Cerebellar cortex (tissue), 1 donor: ENCODE results near the gene SLC17A4.
"Not testable (repeated sequence)": the region's sequence is repeated elsewhere in the genome, so short reads cannot be mapped to it uniquely, and the experiment has no call there.

Source experiments
- DNase-seq: peaks from one replicate; pipeline ENCODE4 v3.0.0-alpha.2; 2015; ENCODE audit warnings: low spot score

The SLC17A4 gene, protein sequence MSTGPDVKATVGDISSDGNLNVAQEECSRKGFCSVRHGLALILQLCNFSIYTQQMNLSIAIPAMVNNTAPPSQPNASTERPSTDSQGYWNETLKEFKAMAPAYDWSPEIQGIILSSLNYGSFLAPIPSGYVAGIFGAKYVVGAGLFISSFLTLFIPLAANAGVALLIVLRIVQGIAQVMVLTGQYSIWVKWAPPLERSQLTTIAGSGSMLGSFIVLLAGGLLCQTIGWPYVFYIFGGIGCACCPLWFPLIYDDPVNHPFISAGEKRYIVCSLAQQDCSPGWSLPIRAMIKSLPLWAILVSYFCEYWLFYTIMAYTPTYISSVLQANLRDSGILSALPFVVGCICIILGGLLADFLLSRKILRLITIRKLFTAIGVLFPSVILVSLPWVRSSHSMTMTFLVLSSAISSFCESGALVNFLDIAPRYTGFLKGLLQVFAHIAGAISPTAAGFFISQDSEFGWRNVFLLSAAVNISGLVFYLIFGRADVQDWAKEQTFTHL

DNA sequence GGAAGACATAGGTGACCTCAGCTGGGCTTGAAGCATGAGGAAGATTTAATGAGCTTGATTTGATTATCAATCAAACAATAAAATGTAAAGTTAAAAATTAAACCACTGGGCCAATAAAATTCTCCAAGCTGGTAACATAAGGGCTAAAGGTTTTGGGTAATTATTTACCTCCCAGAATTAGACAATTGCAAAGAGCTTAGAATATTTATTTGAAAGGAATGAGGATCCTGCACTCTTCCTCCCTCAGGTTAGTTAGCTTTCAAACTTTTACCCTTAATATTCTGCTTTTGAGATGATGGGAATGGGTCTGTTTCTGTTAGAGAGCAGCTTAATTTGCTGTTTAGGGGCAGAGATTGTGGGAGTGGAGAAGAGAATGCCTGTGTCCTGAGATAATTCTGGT lies at the start of gene SLC17A4:
TSS of gene SLC17A4 (plus strand) at position 208 of the 400 bp plus-strand sequence. CDS start 7,221 bp downstream, outside the sequence.
- no peak for DNase-seq

DNA sequence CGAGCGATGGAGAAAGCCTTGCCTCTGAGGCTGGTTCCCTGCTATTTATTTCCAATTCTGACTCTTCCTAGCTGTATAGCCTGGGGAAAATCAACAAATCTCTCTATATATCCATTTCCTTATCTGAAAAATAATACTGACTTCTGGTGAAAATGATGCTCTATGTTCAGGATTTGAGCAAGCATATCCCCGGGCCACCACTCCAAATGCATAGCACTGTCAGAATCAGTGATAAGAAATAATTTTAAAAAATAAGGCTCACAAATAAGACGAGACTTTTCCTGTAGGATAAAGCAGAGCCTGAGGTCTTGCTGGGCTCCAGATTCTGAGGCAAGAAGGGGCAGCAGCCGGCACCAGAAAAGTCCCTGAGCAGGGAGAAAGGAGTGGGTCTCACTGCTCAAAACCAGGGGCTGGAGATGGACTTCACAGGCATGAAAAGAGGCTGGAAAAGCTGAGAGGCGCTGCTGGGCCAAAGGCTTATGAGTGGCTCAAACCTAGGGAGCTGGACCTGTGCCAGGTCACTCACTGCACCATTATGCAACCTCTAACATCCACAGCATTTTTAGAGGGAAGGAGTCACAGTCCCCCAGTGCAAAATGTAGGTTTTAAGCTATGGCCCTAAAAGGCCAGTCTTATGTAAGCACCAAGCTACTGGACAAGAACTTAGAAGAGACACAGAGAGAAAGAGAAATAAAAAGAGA lies 48.1 kb upstream of the SLC17A4 start:
- DNase-seq, result peak; percentile 49

DNA sequence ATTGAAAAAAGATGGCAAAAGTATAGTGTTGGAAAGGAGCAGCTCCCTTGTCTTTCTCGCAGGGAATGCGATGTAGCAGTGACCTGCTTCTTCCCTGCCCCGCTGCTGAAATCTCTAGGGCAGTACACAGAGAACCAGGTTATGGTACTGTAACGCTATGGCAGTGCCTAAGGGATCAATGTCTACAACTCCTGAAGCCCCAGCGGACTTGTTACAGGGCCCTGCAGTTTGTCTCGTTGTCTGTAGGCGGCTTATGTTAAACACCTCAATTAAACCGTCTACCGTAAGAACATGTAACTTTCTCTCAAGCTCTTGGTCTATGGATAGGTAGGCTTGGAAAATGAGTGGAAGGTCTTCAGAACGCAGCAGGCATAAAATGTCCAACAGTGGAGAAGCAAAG lies 44.8 kb upstream of the SLC17A4 start:
- no peak for DNase-seq

DNA sequence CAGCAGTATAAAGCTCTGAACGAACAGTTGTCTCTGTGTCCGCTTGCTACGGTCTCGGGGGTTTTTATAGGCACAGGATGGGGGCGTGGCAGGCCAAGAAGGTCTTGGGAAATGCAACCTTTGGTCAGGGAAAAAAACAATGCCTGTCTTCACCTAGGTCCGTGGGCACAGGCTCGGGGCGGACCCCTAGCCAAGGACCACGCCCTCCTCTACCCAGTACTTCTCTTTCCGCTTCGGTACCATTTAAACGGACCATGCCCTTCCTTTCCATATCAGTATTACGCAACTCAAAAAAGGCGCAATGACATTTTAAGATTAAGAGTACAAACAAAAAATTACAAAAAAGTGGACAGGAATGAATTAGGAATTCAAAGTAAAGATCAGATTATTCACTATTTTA lies 44.3 kb upstream of the SLC17A4 start:
- no peak for DNase-seq

DNA sequence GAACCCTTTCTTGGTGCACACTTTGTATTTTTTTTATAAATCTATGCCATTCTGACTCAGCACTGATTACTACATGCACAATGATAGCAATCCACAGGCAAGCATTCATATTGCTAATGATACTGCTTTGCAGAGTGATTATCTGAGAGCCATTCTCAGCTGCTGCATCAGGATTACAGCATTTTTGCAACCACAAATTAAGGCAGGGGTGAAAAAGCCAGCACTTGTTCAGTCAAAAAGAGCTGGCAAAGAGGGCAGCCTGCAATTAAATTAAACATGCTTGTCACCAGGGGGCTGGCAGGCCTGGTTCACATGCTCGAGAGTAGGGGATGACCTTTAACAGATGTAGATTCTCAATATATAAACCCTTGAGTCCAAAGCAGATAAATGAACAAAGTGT lies 40.7 kb upstream of the SLC17A4 start:
- DNase-seq, result no peak

DNA sequence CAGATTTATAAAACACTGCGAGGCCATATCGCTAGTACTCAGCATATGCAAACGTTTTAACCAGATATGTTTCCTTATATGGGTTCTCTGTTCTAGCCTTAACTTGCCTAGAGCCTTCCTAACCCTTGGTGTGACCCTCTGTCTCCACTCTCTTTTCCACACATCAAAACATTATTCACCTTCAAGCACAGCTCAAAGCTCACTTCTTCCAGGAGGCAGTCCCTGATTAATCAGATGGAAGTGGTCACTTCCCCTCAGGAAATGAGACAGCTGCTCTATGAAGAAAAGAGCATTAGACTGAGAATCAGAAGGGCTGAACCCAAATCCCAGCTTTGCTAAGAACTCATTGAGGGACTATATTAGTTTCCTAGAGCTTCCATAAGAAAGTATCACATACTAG lies 39.8 kb upstream of the SLC17A4 start:
- DNase-seq, result no peak

DNA sequence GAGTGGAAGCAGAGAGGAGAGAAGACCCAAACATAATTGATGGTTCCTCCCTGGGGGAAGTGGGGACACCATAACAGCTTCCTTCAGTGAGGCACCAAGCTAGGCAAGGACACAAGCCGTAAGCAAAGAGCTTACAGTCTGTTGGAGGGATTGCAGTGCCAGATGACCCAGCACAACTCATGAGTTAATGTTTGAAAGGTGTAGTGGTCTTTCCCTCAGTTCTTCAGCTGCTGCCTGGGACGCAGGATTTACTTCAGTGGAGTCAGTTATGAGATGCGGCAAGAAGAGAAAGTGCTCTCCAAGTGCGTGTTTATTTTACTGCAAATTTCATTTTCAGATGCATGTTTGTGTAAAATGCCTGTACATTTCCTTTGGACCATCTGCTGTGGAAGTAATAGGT lies 38.7 kb upstream of the SLC17A4 start:
- DNase-seq, result no peak

DNA sequence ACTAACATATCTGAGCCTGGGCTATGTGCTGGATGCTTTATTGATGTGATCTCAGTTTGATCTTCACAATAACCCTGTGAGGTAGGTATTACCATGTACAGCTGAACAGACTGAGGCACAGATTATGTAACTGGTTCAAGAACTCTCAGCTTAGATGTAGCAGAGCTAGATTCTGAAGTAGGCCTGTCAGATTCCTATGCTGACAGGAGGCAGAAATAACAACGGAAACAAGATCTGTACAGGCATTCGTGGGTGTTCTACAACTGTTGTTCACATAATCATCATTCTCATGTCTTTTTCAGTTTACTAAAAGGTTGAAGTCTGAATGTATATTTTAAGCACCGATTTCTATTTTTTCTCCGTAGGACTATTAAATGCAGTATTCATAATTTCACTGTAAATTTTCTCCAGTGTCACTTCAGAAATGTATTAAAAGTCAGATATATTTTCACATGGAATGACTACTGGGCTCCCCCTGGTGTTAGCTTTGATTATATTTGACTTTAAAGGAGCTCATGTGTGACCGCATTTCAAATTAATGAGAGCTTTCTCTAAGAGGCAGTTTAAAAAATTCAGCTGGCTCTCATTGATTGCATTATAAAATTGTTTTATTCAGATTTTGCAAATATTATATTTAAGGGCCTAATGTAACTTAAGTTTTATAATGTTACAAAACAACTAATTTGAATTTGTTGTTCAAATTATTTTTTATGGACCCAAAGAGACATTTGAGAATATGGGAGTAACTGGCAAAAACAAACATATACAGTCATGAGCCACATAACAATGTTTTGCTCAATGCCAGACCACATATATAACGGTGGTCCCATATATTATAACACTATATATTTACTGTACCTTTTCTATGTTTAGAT lies 36.4 kb upstream of the SLC17A4 start:
- DNase-seq, result peak; percentile 56

DNA sequence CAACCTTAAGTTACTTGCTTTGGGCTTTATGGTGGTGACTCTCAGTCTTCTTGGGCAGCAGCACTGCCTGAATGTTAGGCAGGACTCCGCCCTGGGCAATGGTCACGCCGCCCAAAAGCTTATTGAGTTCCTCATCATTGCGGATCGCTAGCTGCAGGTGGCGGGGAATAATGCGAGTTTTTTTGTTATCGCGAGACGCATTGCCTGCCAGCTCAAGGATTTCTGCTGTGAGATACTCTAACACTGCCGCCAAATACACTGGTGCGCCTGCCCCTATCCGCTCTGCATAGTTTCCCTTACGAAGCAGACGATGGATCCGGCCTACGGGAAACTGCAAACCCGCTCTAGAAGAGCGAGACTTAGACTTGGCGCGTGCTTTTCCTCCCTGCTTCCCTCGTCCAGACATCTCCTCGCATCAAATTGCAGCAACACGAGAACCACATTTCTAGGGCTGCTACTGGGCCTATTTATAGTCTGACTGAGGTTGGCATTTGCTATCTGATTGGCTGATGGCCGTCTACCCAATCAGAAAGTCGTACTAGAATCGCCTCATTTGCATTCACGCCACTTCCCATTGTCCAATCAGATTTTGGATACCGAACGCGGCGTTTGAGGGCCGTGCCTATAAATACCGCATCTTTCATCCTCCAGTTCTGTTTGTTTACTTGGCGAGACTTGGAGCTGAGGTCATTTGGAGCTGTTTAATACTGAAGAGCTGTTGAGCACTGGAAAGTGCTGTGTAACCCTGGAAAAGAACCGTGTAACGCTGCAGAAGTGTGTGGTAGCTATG lies 28.2 kb upstream of the SLC17A4 start:
- no peak for DNase-seq

DNA sequence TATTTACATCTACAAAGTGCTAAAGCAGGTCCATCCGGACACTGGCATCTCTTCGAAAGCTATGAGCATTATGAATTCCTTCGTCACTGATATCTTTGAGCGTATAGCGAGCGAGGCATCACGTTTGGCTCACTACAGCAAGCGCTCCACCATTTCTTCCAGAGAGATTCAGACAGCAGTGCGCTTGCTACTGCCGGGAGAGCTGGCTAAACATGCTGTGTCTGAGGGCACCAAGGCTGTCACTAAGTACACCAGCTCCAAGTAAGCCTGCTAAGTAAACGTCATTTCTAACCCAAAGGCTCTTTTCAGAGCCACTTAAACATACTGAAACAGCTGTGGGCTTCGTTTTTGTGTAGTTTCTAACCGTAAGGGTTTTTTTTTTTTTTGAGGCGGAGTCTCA lies 27.5 kb upstream of the SLC17A4 start:
- no peak for DNase-seq

DNA sequence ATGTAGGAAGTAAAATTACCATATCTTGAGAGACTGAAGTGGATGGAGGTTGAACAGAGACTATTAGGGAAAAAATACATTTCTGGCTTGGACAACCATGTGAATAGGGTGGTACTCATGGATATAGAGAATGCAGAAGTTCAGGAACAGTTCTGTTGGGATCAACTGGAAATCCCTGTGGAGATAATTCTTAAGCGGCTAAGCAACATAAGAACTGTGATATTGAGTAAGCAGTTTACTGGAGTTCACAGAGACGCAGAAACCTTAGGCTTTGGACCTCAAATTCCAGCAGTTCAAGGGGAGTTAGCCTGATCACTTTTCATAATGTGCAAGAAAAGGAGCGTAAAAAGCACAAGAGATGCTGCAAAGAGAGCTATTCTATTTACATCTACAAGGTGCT lies 23.6 kb upstream of the SLC17A4 start:
- no peak for DNase-seq

DNA sequence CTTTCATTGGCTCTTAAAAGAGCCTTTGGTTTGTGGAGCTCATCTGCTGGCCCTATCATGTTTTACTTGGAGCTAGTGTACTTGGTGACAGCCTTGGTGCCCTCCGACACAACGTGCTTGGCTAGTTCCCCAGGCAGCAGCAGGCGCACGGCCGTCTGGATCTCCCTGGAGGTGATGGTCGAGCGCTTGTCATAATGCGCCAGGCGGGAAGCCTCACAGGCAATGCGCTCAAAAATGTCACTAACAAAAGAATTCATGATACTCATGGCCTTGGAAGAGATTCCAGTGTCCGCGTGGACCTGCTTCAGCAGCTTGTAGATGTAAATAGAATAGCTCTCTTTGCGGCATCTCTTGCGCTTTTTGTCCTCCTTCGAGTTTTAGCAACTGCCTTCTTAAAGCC lies 22.8 kb upstream of the SLC17A4 start:
- DNase-seq, result no peak

DNA sequence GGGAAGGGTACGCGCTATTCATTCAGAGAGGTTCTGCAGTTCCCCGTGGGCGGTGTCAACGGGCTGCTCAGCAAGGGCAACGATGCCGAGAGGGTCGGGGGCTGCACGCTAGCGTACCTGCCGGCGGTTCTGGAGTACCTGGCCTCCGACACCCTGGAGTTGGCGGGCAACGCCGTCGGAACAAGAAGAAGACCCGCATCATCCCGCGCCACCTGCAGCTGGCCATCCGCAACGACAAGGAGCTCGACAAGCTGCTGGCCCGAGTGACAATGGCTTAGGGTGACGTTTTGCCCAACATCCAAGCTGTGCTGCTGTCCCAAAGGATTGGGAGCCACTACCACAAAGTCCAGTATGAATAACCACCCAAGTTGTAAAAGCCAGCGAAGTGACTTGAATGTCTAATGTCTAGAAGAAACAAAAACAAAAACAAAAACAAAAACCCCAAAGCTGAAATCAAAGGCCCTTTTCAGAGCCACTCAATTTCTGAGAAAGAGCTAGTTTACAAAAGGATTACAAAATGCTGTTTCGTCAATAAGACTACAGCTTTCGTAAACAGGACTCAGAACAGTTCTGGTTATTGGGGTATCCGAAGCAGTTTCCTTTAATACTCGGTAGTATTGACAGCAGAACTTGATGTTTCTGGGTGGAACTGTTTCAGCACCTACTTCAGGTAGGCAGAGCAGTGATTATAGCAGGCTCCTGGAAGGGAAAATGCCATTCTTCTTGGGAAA lies 21.9 kb upstream of the SLC17A4 start:
- DNase-seq, result no peak

DNA sequence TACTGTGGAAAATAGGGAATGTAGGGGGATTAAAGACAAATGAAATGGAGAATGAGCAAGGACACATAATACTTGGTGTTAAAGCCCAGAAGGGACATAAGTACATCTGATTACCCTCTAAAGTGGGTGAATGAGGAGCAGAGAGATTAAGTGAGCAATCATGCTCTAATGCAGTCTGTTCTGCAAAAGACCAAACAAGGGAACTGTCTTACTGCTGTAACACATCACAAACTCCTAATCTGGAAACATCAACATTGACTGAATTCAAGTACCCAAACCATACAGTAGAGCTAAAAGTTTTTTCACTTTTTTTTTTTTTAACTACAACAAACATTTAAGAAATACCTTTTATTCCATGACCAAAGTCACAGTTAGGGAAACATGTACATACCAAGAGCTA lies 19.3 kb upstream of the SLC17A4 start:
- DNase-seq, result no peak

DNA sequence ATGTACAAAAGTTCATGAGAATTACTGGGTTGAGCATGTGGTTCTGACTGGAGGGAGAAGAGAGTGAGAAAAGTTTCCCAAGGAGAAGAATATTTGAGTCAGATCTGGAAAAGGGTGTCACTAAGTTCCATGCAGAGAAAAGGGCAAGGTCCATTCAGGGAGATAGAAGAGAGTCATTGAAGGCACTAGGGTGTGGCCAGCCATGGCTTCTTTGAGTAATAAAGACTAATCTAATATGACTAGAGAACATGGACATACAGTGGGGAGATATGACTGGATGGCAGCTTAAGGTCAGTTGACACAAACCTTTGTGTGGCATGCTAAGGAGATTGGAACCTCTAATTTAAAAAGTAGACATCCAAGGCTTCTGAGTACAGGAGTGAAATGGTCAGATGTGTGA lies 10.7 kb upstream of the SLC17A4 start:
- DNase-seq, result no peak

DNA sequence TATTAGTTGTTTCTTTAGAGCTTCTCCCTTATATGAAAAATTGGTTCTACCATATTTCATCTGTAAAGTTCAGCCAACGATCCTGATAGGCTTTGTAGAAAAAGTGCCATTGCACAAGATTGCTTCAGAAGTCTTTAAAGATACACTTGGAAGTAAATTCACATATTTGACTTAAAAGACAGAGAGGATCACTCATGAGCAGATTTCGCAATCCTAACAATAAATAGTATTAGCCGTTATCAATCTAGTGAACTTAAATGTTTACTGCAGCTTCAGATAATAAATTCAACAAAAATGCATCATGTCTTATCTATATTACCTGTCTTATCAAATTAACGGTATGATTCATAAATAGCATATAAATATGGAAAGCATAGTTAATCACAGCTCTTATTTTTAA lies 8.7 kb upstream of the SLC17A4 start:
- DNase-seq, result no peak

DNA sequence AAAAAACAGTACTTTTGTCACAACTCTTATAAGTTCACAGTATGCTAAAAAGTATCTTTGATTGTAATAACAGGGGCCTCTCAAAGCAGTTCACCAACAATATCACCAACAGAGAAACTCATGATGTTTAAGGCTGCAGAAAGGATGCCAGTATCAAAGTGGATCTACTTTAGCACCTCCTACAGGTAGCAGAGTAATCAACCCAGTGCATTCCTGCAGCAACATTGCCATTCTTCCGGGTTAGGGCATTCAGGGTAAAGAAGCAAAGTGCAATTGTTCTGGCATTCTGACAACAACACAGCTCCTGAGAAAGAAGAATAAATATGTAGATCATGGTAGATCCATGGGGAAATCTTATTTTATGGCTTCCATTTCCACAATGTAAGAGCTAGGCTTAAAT lies 7.6 kb upstream of the SLC17A4 start:
- DNase-seq, result no peak

DNA sequence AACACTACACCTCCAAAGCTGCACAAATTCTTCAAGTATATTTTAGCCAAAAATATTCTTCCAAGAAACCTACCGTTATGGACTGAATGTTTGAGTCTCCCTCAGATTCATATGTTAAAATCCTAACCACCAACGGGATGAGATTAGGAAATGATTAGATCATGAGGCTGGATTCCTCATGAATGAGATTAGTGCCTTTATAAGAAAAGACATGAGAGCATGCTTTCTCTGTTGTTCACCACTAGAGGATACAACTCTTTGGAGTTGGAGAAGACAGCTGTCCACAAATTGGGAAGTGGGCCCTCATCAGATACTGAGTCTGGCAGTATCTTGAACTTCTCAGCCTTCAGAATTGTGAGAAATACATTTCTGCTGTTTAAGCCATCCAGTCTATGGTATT lies 7.1 kb upstream of the SLC17A4 start:
- DNase-seq, result no peak

DNA sequence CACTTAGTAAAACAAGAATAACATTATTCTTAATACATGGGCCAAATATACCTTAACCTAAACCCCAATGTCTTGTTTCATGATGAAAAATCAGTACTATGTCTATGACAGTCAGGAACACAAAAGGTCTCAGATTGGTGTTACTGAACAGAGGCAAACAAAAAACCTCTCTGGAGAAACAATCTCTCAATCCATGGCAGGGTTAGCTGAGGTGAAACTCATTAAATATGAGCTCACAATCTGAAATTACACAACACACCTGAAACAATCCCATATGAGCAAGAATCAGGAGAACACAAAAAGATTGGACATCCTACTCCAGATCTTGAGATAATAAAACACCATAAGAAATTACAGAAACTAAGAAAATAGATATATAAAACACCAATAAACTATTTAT lies 6.5 kb upstream of the SLC17A4 start:
- DNase-seq, result no peak

DNA sequence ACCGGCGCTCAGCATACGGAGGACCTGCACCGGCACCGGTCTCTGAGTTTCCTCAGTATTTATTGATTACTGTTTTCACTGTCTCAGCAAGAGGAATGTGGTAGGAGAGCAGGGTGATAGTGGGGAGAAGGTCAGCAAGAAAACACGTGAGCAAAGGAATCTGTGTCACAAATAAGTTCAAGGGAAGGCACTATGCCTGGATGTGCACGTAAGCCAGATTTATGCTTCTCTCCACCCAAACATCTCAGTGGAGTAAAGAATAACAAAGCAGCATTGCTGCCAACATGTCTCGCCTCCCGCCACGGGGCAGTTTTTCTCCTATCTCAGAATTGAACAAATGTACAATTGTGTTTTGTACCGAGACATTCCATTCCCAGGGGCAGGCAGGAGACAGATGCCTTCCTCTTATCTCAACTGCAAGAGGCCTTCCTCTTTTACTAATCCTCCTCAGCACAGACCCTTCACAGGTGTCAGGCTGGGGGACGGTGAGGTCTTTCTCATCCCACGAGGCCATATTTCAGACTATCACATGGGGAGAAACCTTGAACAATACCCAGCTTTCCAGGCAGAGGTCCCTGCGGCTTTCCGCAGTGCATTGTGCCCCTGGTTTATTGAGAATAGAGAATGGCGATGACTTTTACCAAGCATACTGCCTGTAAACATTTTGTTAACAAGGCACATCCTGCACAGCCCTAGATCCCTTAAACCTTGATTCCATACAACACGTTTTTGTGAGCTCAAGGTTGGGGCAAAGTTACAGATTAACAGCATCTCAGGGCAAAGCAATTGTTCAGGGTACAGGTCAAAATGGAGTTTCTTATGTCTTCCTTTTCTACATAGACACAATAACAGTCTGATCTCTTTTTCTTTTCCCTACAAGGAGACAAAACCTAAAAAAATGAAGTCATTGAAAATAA lies 5.7 kb upstream of the SLC17A4 start:
- DNase-seq, result not testable (repeated sequence)
